Measurements from ENCODE around the gene PLCB1. TPM values are rescaled to one million over a fixed set of nuclear protein-coding genes. Genes with fewer than 3 reads are reported as not detected.
A peak's percentile ranks its signal among the peaks of the same experiment; 100 is the strongest.

Gene PLCB1
- total RNA-seq, 1 donor from 2014 or later = 19.0 TPM

- DNase-seq (ENCODE audit: low spot score) = peak; percentile 40
Observed at GRCh38 chr20:8129211-8129976, 2.7 kb upstream of the PLCB1 start.

DNA sequence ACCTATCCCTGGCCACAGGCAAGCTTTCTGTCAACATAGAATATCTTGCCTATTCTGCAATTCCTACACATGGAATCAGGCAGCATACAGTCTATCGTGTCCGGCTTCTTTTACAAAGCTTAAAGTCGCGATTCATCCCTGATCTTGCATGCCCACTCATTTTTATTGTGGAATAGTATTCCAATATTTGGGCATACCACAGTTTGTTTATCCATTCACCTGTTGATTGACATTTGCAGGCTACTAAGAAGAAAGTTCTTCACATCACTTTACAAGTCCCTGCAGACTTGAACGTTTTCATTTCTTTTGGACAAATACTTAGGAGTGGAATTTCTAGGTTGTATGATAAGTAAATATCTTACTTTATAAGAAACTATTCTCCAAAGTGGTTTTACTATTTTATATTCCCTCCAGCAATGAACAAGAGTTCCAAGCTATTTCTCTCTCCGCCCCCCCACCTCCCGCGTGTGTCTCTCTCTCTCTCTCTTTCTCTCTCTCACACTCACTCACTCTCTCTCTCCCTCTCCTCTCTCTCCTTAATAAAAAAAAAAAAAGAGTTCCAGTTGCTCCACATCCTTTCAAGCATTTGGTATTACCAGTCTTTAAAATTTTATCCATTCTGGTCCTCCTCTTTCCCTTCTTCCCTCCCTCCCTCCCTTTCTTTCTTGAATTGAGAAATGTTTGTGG, 1.1 kb upstream of the PLCB1 start:
- DNase-seq (ENCODE audit: low spot score) = no peak

DNA sequence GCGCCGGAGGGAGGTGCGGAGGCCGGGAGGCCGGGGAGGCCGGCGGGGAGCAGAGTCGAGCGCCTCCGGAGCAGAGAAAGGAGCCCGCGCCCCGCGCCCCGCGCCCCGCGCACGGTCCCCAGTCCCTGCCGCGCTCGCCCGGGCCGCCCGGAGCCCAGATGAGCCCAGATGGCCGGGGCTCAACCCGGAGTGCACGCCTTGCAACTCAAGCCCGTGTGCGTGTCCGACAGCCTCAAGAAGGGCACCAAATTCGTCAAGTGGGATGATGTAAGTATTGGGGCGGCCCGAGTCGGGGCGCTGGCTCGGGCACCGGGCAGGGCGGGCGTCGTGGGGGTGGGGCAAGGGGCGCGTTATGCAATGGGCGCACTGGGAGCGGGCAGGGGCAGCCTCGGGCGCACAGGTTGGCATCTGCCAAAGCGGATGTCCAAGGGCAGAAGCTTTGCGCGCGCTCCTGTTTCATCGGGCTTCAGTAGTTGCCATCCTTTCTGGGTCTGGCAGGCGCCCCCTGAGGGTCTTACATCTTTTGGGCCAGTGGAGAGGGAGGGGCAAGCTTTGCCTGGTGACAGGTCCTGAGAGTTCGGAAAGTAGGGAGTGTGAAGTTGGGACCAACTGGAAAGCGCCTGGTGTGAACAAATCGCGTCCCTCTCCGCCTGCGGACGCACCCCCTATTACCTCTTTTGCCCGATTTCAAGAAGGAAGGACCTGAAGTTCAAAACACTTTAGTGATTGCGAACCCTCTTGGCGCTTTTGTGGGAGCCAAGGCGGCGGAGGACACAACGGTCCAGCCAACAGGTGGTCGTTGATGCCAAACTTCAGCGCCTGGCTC, 631 bp downstream of the PLCB1 start:
- peak; percentile 31 for DNase-seq (ENCODE audit: low spot score)

GRCh38 chr20:8133310-8133768, 1.3 kb downstream of the PLCB1 start:
- DNase-seq (ENCODE audit: low spot score) = no peak

GRCh38 chr20:8133851-8134451, 1.9 kb downstream of the PLCB1 start:
- no peak for DNase-seq (ENCODE audit: low spot score)

- no peak for DNase-seq (ENCODE audit: low spot score)
Observed at GRCh38 chr20:8139899-8140298, 7.8 kb downstream of the PLCB1 start.

- DNase-seq (ENCODE audit: low spot score) = no peak
Observed at GRCh38 chr20:8143474-8143873, 11.4 kb downstream of the PLCB1 start.

DNA sequence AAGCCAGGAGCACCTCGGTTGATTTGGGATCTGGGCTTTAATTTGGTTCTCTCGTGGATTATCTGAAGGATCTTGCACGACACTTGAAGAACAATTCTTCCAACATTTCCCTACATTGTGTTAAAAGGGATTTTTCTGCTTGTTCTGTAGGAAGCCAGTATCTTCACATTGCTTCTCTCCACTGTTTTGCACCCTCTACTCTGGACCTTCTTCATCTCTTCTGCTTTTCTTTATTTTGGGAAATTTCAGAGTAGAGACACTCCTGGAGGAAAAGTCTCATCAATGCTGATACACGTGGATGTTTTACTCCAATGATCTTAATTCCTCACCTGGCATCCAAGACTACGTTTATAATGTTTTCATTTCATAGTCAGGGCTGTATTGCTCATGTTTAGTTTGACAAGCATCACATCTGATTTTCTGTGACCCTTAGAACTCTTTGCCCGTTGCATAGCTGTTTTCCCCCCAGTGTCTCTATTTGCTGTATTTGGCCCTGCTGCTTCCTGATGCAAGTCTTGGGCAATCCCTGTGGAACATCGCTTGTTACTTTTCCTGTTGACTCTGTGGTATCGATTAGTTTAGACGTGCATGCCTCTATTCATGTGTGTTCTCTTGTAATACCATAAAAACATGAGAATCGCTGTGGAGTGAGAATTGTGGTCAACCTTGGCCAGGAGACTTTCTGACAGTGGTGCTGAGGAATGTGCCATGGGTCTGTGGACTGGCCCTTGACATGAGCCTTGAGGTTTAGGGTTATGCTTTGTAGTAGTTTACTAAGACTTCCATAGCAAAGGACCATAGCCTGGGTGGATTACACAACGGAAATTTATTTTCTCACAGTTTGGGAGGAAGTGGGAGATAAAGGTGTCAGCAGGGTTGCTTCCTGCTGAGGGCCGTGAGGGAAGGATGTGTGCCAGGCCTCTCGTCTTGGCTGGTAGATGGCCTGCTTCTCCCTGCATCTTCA, 12.5 kb downstream of the PLCB1 start:
- DNase-seq (ENCODE audit: low spot score) = no peak

- no peak for DNase-seq (ENCODE audit: low spot score)
Observed at GRCh38 chr20:8145246-8146168, 13.4 kb downstream of the PLCB1 start.

GRCh38 chr20:8147476-8147875, 15.4 kb downstream of the PLCB1 start:
- DNase-seq (ENCODE audit: low spot score) = no peak

DNA sequence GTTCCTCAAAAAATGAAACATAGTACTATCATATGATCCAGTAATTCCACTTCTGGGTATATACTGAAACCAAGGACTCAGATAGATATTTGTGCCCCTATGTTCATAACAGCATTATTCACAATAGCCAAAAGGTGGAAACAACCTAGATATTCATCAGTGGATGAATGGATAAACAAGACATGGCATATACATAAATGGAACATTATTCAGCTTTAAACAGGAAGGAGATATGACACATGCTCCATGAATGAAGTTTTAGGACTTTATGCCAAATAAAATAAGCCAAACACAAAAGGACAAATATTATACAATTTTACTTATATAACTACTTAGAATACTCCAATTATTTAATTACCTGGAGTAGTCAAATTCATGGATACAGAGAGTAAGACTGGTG, 16.4 kb downstream of the PLCB1 start:
- no peak for DNase-seq (ENCODE audit: low spot score)

DNA sequence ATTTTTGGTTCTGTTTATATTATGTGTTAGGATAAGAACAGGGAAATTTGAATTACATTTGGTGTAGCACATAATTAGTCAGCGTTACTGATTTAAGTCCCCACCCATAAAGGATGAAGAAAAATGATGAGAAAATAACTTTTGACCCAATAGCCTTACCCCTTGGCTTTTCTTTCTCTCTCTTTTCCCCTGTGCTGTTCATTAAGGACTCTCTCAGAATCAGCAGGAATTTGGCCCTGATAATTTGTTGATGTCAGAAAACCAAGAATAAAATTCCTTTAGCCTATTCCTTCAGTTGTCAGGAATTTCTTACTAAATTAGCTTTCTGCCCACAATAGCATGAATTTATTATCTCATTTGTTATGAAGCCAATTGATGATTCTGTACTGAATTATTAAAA, 18.5 kb downstream of the PLCB1 start:
- no peak for DNase-seq (ENCODE audit: low spot score)

GRCh38 chr20:8151372-8151771, 19.3 kb downstream of the PLCB1 start:
- no peak for DNase-seq (ENCODE audit: low spot score)

GRCh38 chr20:8152183-8152582, 20.1 kb downstream of the PLCB1 start:
- no peak for DNase-seq (ENCODE audit: low spot score)

- no peak for DNase-seq (ENCODE audit: low spot score)
Observed at GRCh38 chr20:8152847-8153246, 20.8 kb downstream of the PLCB1 start.

GRCh38 chr20:8153281-8153908, 21.3 kb downstream of the PLCB1 start:
- no peak for DNase-seq (ENCODE audit: low spot score)

DNA sequence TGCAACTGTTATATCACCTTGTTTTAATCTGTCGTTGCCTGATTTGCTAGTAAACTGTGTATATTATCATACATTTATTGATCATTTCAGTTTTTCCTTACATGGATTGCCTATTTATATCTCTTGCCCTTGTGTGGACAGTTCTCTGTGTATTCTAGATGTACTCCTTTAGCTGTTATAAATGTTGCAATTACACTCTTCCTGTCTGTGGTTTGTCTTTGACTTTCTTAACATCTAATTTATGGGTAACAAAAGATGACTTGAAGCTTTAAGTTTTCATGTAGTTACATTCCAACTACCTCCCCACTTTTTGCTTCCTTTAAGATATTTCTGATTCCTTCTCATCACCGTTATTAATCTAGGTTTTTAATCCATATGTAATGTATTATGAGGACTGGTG, 22.6 kb downstream of the PLCB1 start:
- DNase-seq (ENCODE audit: low spot score) = no peak

GRCh38 chr20:8155229-8155628, 23.2 kb downstream of the PLCB1 start:
- no peak for DNase-seq (ENCODE audit: low spot score)

DNA sequence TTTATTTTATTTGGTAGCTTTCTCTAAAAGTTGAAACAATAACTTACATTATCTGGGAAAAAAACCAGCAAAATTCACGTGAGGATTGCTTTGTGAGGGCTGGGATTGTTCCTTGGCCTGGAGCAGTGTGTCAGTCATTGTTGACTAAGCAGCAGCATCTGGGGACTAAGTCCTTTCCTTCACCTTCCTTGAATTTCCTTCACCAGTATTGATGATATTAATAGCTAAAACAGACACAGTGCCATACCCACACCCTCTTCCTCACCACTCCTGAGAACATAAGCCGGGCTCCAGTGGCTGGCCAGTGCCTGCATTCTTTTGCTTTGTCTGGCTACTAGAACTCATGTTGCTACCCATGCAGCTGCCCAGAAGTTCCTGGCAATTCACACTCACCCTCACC, 23.7 kb downstream of the PLCB1 start:
- DNase-seq (ENCODE audit: low spot score) = peak; percentile 53

Measured in mucosa of gallbladder (tissue), 1 donor.